Activated B cell treated with CpG ODN at 0.5 μM for 24 hours (primary cell): ENCODE data around the gene TBC1D23. TPM values are rescaled to one million over a fixed set of nuclear protein-coding genes. Genes with fewer than 3 reads are reported as not detected.

Experiments used
- ATAC-seq: fragments of 200-7000 bp; cut with Tn5 transposase; one replicate; pipeline ENCODE4 v1.10.0; 2021; ENCODE audit warnings: low read depth, mild to moderate bottlenecking, moderate library complexity
- CTCF ChIA-PET: fragments of 350-600 bp; sonication (Branson Sonifier 250); formaldehyde crosslinking; loops from one replicate; lab custom pipeline; 2021; ENCODE audit warnings: antibody characterized with exemption; lab: Charles Lee
- POLR2A ChIA-PET: fragments of 350-600 bp; sonication (Branson Sonifier 250); formaldehyde crosslinking; loops from one replicate; lab custom pipeline; 2021; ENCODE audit warnings: antibody characterized with exemption; lab: Charles Lee
- DNase-seq: peaks from one replicate; pipeline ENCODE4 v3.0.0; 2022
- H3K27ac Mint-ChIP-seq: one replicate; pipeline ENCODE4 v1.8.0; 2020; ENCODE audit warnings: mixed read lengths
- H3K27me3 Mint-ChIP-seq: one replicate; pipeline ENCODE4 v1.8.0; 2021; ENCODE audit warnings: mixed read lengths
- H3K36me3 Mint-ChIP-seq: one replicate; pipeline ENCODE4 v1.8.0; 2021; ENCODE audit warnings: low read depth, mixed read lengths
- H3K4me1 Mint-ChIP-seq: one replicate; pipeline ENCODE4 v1.8.0; 2021; ENCODE audit warnings: mixed read lengths
- H3K4me3 Mint-ChIP-seq: one replicate; pipeline ENCODE4 v1.8.0; 2020; ENCODE audit warnings: mild to moderate bottlenecking, mixed read lengths
- H3K9me3 Mint-ChIP-seq: one replicate; pipeline ENCODE4 v1.8.0; 2020; ENCODE audit warnings: mixed read lengths
- intact Hi-C: fragments of 100-400 bp; cut with micrococcal nuclease; formaldehyde crosslinking; loops from one replicate; pipeline ENCODE4 v1.15.1; 2024
- total RNA-seq: library from RNA; stranded (reverse); gene quantifications from 2 replicates; pipeline ENCODE4 v1.2.3, GENCODE V29; 2022
- TF ChIP-seq, protein P1 (sequence below): fragments of 200-600 bp; IDR thresholded peaks from one replicate; pipeline ENCODE4 v1.8.0; 2022; ENCODE audit warnings: antibody characterized with exemption, mild to moderate bottlenecking

Gene TBC1D23
- total RNA-seq, 1 donor from 2014 or later: 27.2 TPM

DNA sequence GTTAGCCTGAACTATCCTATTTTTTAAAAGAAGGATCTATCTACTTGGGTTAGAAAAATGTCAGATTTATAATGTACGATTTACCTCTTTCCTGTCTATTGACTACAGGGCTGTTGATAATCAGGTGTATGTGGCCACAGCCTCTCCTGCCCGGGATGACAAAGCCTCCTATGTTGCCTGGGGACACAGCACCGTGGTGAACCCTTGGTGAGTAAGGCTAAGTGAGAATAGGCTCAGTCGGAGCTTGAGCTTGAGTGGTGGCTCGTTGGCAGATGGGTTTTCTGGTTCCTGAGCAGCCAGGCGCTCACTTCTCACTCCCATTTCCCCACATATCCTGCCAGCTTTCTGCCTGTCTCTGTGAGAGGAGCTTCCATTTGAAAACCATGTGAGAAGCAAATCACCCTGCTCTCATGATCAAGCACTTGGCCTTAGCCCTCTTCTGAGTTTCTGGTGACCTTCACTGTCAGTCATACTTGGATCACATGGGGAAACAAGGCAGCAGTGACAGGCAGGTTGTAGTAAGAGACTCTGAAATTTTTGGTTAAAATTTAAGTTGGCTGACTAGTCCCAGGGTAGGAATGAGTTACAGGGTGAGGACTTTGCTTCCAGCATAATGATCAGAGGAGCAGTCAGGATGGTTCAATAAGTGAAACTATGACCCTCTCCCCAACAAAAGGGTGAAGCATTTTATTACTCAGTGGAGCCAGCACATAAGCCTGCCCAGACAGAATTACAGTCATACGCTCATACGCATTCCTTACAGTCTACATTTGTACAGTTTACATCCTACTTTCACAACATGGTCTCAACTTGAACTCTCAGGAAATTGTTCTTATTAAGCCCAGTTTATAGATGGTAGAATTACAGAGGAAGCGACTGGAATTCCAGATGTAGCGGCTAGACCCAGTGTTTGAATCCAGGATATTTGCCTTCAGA, 91.8 kb downstream of the TBC1D23 start:
- intact Hi-C loops: no loop called here
- Mint-ChIP-seq H3K36me3 (peaks cover 79% of the 10 kb centered on the region), H3K9me3 (no peaks in the 10 kb centered on the region), H3K4me3 (no peak overlapping the region), H3K4me1 (no peaks in the 10 kb centered on the region), H3K27ac (no peak overlapping the region), H3K27me3 (no peaks in the 10 kb centered on the region)
- ChIA-PET CTCF (no interaction called here), POLR2A (no interaction called here)
- TF ChIP-seq, protein P1, sequence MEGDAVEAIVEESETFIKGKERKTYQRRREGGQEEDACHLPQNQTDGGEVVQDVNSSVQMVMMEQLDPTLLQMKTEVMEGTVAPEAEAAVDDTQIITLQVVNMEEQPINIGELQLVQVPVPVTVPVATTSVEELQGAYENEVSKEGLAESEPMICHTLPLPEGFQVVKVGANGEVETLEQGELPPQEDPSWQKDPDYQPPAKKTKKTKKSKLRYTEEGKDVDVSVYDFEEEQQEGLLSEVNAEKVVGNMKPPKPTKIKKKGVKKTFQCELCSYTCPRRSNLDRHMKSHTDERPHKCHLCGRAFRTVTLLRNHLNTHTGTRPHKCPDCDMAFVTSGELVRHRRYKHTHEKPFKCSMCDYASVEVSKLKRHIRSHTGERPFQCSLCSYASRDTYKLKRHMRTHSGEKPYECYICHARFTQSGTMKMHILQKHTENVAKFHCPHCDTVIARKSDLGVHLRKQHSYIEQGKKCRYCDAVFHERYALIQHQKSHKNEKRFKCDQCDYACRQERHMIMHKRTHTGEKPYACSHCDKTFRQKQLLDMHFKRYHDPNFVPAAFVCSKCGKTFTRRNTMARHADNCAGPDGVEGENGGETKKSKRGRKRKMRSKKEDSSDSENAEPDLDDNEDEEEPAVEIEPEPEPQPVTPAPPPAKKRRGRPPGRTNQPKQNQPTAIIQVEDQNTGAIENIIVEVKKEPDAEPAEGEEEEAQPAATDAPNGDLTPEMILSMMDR: no peak
- DNase-seq: no peak
- ATAC-seq: no peak

DNA sequence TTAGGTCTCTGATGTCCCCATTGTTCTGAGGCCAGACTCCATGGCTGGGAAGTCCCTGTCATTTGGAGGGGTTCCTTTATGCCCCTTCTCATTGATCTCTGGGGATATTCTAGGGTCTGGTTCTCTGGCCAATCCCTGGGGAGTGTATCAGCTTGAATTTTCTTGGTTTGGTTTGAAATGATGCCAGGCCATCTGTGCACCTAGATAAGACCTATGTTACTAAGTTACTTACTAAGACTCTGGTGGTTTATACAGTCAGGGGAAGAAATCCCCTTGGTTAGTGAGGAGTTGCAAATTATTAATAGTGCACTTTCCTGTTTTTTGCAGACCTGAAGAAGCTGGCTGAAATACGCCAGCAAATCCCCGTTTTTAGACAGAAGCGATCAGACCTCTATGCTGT, 94.1 kb downstream of the TBC1D23 start:
- no peak for ATAC-seq
- H3K4me3 Mint-ChIP-seq: no peak overlapping the region
- POLR2A ChIA-PET: no interaction called here
- TF ChIP-seq, protein P1: no peak
- no peaks in the 10 kb centered on the region for H3K9me3 Mint-ChIP-seq
- intact Hi-C loops: no loop called here
- no peak overlapping the region for H3K27ac Mint-ChIP-seq
- no peaks in the 10 kb centered on the region for H3K4me1 Mint-ChIP-seq
- H3K27me3 Mint-ChIP-seq: no peaks in the 10 kb centered on the region
- CTCF ChIA-PET: no interaction called here
- no peak for DNase-seq
- peaks cover 79% of the 10 kb centered on the region for H3K36me3 Mint-ChIP-seq

DNA sequence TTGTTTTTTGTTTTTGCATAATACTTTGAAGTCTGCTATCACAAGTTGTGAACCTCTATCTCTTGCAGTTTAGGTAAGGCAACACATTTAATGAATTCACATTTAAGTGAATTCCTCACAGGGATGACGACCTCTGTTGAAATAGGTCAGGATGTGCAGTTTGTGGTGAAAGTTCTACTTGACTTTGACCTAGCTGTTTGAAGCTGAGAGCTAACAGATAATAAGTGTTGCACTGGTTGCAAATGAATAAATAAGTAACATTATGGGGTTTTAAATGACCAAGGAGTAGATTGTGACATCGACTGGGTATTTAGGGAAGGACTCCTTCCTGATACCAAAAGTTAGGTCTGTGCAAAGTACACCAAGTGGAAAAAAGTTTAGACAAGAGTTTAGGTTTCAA, 97.6 kb downstream of the TBC1D23 start:
- Mint-ChIP-seq H3K4me1 (no peaks in the 10 kb centered on the region), H3K9me3 (peaks cover 3% of the 10 kb centered on the region), H3K4me3 (no peak overlapping the region), H3K27ac (no peak overlapping the region), H3K36me3 (peaks cover 82% of the 10 kb centered on the region), H3K27me3 (no peaks in the 10 kb centered on the region)
- ATAC-seq: no peak
- TF ChIP-seq, protein P1: no peak
- POLR2A ChIA-PET: no interaction called here
- CTCF ChIA-PET: no interaction called here
- intact Hi-C loops: no loop called here
- no peak for DNase-seq

DNA sequence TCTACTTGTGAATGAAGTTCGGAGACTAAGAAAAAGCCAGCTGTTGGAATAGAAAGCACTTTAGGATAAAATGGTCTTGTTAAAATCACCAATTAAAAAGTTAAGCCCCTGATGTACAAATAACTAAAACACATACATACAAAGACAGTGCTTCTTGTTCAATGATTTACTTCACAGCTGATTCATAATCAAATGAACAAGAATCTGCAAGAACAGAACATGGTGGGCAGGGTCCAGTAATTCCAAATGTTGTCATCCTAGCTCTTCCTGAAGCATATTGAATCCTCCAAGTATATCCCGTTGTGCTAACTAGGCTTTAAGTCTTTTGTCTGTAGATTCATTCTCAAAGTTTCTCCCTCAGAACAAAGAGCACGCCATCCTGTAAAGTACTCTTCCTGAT, 98.2 kb downstream of the TBC1D23 start:
- Mint-ChIP-seq H3K4me3 (no peak overlapping the region), H3K9me3 (peaks cover 3% of the 10 kb centered on the region), H3K27me3 (no peaks in the 10 kb centered on the region), H3K27ac (no peak overlapping the region), H3K4me1 (no peaks in the 10 kb centered on the region), H3K36me3 (peaks cover 82% of the 10 kb centered on the region)
- ATAC-seq (no peak), DNase-seq (no peak)
- TF ChIP-seq, protein P1: no peak
- POLR2A ChIA-PET: no interaction called here
- intact Hi-C loops: no loop called here
- CTCF ChIA-PET: no interaction called here

DNA sequence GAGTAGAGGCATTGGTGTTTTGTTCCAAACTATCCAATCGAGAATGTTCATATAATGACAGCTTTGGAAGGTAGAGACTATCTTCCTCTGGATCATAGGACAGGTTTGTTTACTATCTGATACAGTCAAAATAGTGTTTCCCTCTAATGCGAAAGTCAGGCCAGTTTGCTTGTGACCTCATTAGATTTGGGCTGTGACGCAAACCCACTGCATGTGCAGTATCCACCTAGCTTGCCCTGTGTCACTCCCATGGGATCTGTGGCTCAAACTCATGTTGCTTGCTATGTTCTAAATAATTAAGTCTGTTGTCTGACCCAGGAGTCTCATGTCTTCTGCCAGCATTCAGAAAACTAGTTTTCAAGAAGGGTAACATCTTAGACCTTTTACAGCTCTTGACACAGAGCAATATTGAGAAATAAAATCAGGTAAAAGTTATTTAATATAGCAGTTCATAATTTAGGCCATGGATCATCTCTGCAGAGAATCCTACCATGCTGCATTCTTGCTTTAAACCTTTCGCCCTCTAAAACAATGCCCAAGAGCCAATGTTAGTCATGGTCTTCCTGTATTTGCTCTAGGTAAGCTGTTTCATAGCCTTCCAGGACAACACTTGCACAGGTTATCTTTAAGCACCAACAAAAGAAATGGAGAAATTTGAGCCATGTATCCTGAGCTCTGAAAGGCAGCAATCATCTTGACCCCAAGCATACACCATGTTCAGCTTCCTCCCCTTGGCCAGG, 100.1 kb downstream of the TBC1D23 start:
- Mint-ChIP-seq H3K4me1 (no peaks in the 10 kb centered on the region), H3K9me3 (peaks cover 3% of the 10 kb centered on the region), H3K36me3 (peaks cover 82% of the 10 kb centered on the region), H3K27ac (no peak overlapping the region), H3K27me3 (no peaks in the 10 kb centered on the region), H3K4me3 (no peak overlapping the region)
- no peak for DNase-seq
- ATAC-seq: no peak
- POLR2A ChIA-PET: interaction anchor here (0.6 kb wide), 1 partner anchor 467 kb away, joined by 3 read pairs; no protein-coding TSS in a partner anchor
- intact Hi-C loops: loop anchor here (2.0 kb wide), 1 partner anchor 14 kb away; no protein-coding TSS in a partner anchor
- CTCF ChIA-PET: interaction anchor here (0.7 kb wide), 1 partner anchor 607 kb away, joined by 3 read pairs; no protein-coding TSS in a partner anchor
- TF ChIP-seq, protein P1: no peak
